ENCODE data around the gene SNX27.

Gene SNX27

DNA sequence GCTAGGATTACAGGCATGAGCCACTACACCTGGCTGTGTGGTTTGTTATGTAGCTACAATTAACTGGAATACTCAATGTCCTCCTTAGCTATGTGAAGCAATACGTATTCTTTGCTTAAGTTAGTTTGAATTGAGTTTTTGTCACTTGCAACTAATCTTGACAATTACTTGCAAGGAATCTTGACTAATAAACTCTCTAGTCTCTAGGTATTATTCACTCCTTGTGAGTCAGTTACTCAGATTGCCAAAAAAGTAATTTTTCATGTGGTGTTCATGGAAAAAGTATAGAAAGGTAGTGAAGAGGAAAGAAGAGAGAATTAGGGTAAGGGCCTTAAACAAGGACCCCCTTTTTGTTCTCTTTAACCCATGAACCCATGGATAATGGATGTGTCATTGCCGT is 7.6 kb upstream of the SNX27 start:
- no peaks in the 10 kb centered on the region for H3K4me1 ChIP-seq (ENCODE audit: control insufficient read depth in 1 of 2, insufficient read depth in 2 of 2, low read length in 2 of 2)
- no peak overlapping the region for H3K27ac ChIP-seq (ENCODE audit: low read length)
- H3K4me3 ChIP-seq (ENCODE audit: low read depth in 1 of 2, low read length in 2 of 2): no peak overlapping the region
- H3K9me3 ChIP-seq (ENCODE audit: control insufficient read depth in 1 of 2, low read length in 2 of 2): no peaks in the 10 kb centered on the region
- no peaks in the 10 kb centered on the region for H3K27me3 ChIP-seq (ENCODE audit: low read depth, low read length)
- H3K36me3 ChIP-seq (ENCODE audit: control insufficient read depth in 1 of 2, insufficient read depth in 2 of 2, low read length in 2 of 2): no peaks in the 10 kb centered on the region

DNA sequence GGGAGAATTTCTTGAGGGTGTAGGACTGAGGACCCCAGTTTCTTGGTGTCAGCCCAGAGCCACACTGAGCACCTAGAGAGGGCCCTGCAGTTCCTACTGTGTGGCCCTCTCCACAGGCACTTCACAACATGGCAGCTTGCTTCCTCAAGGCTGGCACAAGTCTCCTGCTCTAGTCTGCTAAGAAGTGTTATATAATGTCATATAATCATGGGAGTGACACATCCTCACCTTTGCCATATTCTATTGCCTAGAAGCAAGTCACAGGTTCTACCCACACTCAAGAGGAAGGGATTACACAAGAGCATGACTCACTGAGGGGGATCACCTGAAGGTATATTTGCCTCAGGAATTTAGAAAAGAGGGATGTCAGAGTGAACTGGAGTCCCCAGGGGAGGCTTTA is 5.5 kb upstream of the SNX27 start:
- Histone ChIP-seq H3K36me3 (ENCODE audit: control insufficient read depth in 1 of 2, insufficient read depth in 2 of 2, low read length in 2 of 2) (no peaks in the 10 kb centered on the region), H3K4me1 (ENCODE audit: control insufficient read depth in 1 of 2, insufficient read depth in 2 of 2, low read length in 2 of 2) (no peaks in the 10 kb centered on the region), H3K9me3 (ENCODE audit: control insufficient read depth in 1 of 2, low read length in 2 of 2) (no peaks in the 10 kb centered on the region), H3K27me3 (ENCODE audit: low read depth, low read length) (no peaks in the 10 kb centered on the region), H3K4me3 (ENCODE audit: low read depth in 1 of 2, low read length in 2 of 2) (no peak overlapping the region), H3K27ac (ENCODE audit: low read length) (no peak overlapping the region)

DNA sequence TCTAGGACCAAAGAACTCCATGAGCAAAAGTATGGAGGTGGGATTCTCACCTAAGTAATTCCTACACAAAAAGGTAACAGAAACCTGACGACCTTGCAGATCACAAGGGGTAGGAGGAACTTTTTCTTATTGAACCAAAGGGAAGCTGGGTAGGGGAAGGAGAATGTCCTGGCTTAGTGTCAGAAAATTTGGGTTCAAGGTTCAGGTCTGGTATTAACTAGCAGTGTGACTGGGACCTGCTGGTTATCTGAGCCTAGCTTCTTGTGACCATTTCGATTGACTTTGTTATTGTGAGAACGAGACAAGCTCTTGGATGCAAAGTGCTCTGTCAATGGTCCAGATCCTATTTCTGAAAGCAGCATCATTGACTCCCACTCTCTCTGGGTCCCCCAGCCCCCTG is 5.0 kb upstream of the SNX27 start:
- no peaks in the 10 kb centered on the region for H3K9me3 ChIP-seq (ENCODE audit: control insufficient read depth in 1 of 2, low read length in 2 of 2)
- H3K4me3 ChIP-seq (ENCODE audit: low read depth in 1 of 2, low read length in 2 of 2): no peak overlapping the region
- no peaks in the 10 kb centered on the region for H3K27me3 ChIP-seq (ENCODE audit: low read depth, low read length)
- H3K27ac ChIP-seq (ENCODE audit: low read length): no peak overlapping the region
- H3K36me3 ChIP-seq (ENCODE audit: control insufficient read depth in 1 of 2, insufficient read depth in 2 of 2, low read length in 2 of 2): no peaks in the 10 kb centered on the region
- H3K4me1 ChIP-seq (ENCODE audit: control insufficient read depth in 1 of 2, insufficient read depth in 2 of 2, low read length in 2 of 2): no peaks in the 10 kb centered on the region

DNA sequence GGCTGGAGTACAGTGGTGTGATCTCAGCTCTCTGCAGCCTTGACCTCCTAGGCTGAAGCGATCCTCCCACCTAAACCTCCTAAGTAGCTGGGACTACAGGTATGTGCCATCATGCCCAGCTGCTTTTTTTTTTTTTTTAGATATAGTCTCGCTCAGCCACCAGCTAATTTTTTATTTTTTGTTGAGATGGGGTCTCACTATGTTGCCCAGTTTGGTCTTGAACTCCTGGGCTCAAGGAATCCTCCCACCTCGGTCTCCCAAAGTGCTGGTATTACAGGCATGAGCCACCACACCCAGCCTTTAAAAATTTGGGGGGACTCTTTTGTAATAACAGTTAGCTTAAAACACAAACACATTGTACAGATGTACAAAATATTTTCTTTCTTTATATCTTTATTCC is 1.7 kb upstream of the SNX27 start:
- H3K27ac ChIP-seq (ENCODE audit: low read length): no peak overlapping the region
- H3K4me3 ChIP-seq (ENCODE audit: low read depth in 1 of 2, low read length in 2 of 2): no peak overlapping the region
- H3K27me3 ChIP-seq (ENCODE audit: low read depth, low read length): no peaks in the 10 kb centered on the region
- peaks cover 0 to 16% of the 10 kb centered on the region in 2 donors for H3K4me1 ChIP-seq (ENCODE audit: control insufficient read depth in 1 of 2, insufficient read depth in 2 of 2, low read length in 2 of 2)
- H3K9me3 ChIP-seq (ENCODE audit: control insufficient read depth in 1 of 2, low read length in 2 of 2): no peaks in the 10 kb centered on the region
- H3K36me3 ChIP-seq (ENCODE audit: control insufficient read depth in 1 of 2, insufficient read depth in 2 of 2, low read length in 2 of 2): no peaks in the 10 kb centered on the region

DNA sequence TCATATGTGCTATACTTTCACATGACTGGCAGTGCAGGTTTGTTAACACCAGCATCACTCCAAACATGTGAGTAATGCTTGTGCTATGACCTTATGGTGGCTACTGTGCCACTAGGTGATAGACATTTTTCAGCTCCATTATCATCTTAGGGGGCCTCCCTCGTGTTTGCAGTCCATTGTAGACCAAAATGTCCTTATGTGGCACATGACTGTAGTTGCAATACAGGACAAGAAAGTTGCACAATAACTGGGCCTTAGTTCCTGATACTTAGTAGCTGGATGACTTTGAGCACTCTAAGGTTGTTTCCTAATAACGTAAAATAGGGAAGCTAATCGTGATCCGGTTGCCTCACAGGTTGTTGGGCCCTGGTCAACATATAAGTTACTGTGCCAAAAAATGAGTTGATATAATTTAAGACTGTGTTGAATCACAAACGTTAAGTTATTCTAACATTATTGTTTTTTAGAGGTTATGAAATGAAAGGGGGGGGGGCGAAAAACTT is 511 bp upstream of the SNX27 start:
- H3K4me1 ChIP-seq (ENCODE audit: control insufficient read depth in 1 of 2, insufficient read depth in 2 of 2, low read length in 2 of 2): peaks cover 0 to 19% of the 10 kb centered on the region in 2 donors
- peak overlapping the region in 1 of 2 donors; percentile 92 for H3K4me3 ChIP-seq (ENCODE audit: low read depth in 1 of 2, low read length in 2 of 2)
- no peaks in the 10 kb centered on the region for H3K27me3 ChIP-seq (ENCODE audit: low read depth, low read length)
- peak overlapping the region; percentile 67 for H3K27ac ChIP-seq (ENCODE audit: low read length)
- no peaks in the 10 kb centered on the region for H3K36me3 ChIP-seq (ENCODE audit: control insufficient read depth in 1 of 2, insufficient read depth in 2 of 2, low read length in 2 of 2)
- H3K9me3 ChIP-seq (ENCODE audit: control insufficient read depth in 1 of 2, low read length in 2 of 2): no peaks in the 10 kb centered on the region

DNA sequence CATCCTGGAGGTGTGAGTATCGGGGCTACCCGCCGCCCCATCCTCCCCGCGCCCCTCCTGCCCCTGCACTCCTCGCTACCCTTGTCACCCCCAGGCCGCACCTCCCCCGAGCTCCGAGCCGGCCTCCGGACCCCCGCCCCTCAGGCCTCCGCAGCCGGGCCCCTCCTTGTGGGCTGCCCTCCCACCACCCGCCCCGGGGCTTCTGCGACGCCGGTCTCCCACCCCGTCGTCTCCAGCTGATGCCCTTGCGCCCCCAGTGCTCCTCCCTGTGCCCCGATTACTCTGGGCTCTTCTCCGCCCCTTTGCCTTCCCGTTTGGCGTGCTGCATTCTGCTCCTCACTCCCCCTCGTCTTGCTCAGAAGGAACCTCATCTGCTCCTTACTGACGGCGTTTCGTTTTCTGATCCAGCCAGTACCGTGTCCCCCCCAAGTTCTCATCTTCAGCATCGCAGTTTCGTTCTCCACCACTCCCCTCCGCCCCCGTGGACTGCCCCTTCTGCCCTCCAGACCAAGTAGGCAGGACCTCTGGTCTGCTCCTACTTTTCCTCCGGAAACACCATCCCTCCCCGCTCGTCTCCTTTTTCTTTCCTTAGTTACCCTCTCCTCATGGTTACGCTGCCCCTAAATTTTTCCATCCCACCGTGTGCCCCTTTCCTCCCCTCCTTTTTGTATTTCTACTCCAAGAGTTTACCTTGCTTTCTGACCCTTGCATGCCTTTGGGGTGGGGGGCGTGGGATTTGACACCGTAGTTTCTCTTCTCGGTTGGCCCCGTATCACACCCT is 841 bp downstream of the SNX27 start:
- Histone ChIP-seq H3K9me3 (ENCODE audit: control insufficient read depth in 1 of 2, low read length in 2 of 2) (no peaks in the 10 kb centered on the region), H3K27ac (ENCODE audit: low read length) (peak overlapping the region; percentile 79), H3K4me3 (ENCODE audit: low read depth in 1 of 2, low read length in 2 of 2) (peak overlapping the region; percentile 92 to 95), H3K27me3 (ENCODE audit: low read depth, low read length) (no peaks in the 10 kb centered on the region), H3K36me3 (ENCODE audit: control insufficient read depth in 1 of 2, insufficient read depth in 2 of 2, low read length in 2 of 2) (no peaks in the 10 kb centered on the region), H3K4me1 (ENCODE audit: control insufficient read depth in 1 of 2, insufficient read depth in 2 of 2, low read length in 2 of 2) (peaks cover 0 to 30% of the 10 kb centered on the region in 2 donors)

DNA sequence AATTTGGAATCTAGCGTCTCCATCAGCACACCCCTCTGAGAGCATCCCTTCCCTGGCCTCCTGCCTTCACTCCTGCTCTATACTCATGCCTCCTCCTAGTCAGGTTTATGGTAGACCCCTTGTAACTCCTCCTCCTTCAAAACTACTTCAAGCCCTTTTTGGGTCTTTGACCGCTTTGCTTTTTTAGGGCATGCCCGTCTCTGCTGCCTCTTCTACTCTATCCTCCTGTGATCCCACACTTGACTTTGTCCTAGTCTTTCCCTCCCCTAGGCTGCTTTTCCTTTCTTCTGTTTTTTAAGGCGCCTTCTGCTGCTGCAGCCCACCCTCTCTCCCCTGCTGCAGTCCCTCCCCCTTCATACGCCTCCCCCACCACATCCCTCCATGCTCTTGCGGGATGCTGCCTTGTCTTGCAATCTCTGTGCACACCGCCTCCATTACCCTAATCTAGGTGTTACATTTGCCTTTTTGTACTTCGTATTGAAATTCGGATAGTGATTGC is 1.5 kb downstream of the SNX27 start:
- H3K4me3 ChIP-seq (ENCODE audit: low read depth in 1 of 2, low read length in 2 of 2): peak overlapping the region; percentile 92 to 95
- H3K27me3 ChIP-seq (ENCODE audit: low read depth, low read length): no peaks in the 10 kb centered on the region
- no peaks in the 10 kb centered on the region for H3K36me3 ChIP-seq (ENCODE audit: control insufficient read depth in 1 of 2, insufficient read depth in 2 of 2, low read length in 2 of 2)
- peak overlapping the region; percentile 79 for H3K27ac ChIP-seq (ENCODE audit: low read length)
- peaks cover 0 to 30% of the 10 kb centered on the region in 2 donors for H3K4me1 ChIP-seq (ENCODE audit: control insufficient read depth in 1 of 2, insufficient read depth in 2 of 2, low read length in 2 of 2)
- no peaks in the 10 kb centered on the region for H3K9me3 ChIP-seq (ENCODE audit: control insufficient read depth in 1 of 2, low read length in 2 of 2)

DNA sequence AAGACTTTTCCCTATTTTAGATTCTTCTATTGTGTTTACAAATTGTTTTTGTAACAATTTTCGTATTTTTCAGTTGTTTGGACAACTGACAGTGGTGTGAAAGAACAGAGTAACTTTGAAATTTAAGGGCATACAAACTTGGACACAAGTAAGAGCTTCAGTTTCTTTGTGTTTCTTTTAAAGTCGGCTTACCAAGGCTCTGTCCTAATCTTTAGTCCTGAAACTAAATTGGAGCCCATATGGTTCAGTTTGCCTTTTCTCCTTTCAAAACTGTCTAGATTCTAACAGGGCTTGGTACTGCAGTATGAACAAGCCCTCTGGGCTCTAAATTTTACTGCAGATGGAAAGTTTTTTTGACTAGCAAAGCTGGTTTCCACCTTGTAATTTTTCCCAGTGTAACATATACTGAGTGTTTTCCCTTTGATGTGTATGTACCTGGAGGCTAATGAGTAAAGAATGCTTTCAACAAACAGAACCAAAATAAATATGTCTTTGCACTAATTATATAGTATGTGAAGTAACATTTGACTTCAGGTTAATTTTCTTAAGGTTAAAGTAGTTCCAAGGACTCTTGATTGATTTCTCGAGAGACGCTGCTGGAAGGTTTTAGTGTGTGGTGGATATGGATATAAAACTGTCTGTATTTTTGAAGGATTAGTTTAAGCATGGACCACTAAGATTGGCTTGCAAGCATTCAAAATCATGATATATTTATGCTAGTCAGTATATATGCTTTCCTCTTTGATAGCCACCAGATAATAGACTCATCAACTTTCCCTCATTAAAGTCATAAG is 4.1 kb downstream of the SNX27 start:
- Histone ChIP-seq H3K27me3 (ENCODE audit: low read depth, low read length) (no peaks in the 10 kb centered on the region), H3K36me3 (ENCODE audit: control insufficient read depth in 1 of 2, insufficient read depth in 2 of 2, low read length in 2 of 2) (no peaks in the 10 kb centered on the region), H3K9me3 (ENCODE audit: control insufficient read depth in 1 of 2, low read length in 2 of 2) (no peaks in the 10 kb centered on the region), H3K4me1 (ENCODE audit: control insufficient read depth in 1 of 2, insufficient read depth in 2 of 2, low read length in 2 of 2) (peaks cover 9 to 49% of the 10 kb centered on the region in 2 donors), H3K4me3 (ENCODE audit: low read depth in 1 of 2, low read length in 2 of 2) (no peak overlapping the region), H3K27ac (ENCODE audit: low read length) (no peak overlapping the region)

DNA sequence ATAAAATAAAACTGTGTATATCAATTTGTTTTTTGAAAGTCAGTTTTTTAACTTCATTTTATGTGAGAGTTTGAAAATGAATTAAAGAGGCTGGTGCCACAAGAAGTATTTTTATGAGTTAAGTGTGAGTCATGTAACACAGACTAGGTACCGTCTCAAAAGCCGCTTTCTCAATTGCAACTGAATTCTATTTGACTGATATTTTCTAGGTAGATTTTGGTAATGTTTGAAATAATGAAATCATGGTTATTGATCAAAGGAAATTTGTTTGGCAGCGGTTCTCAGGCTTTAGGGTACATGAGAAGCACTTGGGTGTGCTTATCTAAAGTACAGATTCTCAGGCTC is 4.6 kb downstream of the SNX27 start:
- Histone ChIP-seq H3K9me3 (ENCODE audit: control insufficient read depth in 1 of 2, low read length in 2 of 2) (no peaks in the 10 kb centered on the region), H3K4me3 (ENCODE audit: low read depth in 1 of 2, low read length in 2 of 2) (no peak overlapping the region), H3K4me1 (ENCODE audit: control insufficient read depth in 1 of 2, insufficient read depth in 2 of 2, low read length in 2 of 2) (peaks cover 12 to 55% of the 10 kb centered on the region in 2 donors), H3K36me3 (ENCODE audit: control insufficient read depth in 1 of 2, insufficient read depth in 2 of 2, low read length in 2 of 2) (no peaks in the 10 kb centered on the region), H3K27ac (ENCODE audit: low read length) (no peak overlapping the region), H3K27me3 (ENCODE audit: low read depth, low read length) (no peaks in the 10 kb centered on the region)

DNA sequence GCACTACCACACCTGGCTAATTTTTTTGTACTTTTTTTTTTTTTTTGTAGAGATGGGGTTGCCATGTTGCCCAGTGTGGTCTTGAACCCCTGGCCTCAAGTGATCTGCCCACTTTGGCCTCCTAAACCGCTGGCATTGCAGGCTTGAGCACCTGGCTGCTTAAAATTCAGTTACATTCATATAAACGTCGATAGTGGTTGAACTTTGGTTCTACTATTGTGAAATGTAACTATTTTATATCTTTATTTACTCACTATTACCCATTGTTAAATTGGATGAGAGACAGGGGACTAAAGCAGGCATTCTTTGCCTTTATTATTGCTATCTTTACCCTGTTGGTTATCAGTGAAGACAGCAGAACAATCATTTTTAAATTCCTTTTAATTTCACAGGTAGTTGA is 6.2 kb downstream of the SNX27 start:
- no peaks in the 10 kb centered on the region for H3K9me3 ChIP-seq (ENCODE audit: control insufficient read depth in 1 of 2, low read length in 2 of 2)
- no peak overlapping the region for H3K4me3 ChIP-seq (ENCODE audit: low read depth in 1 of 2, low read length in 2 of 2)
- H3K27ac ChIP-seq (ENCODE audit: low read length): no peak overlapping the region
- no peaks in the 10 kb centered on the region for H3K27me3 ChIP-seq (ENCODE audit: low read depth, low read length)
- peaks cover 12 to 64% of the 10 kb centered on the region in 2 donors for H3K4me1 ChIP-seq (ENCODE audit: control insufficient read depth in 1 of 2, insufficient read depth in 2 of 2, low read length in 2 of 2)
- no peaks in the 10 kb centered on the region for H3K36me3 ChIP-seq (ENCODE audit: control insufficient read depth in 1 of 2, insufficient read depth in 2 of 2, low read length in 2 of 2)

DNA sequence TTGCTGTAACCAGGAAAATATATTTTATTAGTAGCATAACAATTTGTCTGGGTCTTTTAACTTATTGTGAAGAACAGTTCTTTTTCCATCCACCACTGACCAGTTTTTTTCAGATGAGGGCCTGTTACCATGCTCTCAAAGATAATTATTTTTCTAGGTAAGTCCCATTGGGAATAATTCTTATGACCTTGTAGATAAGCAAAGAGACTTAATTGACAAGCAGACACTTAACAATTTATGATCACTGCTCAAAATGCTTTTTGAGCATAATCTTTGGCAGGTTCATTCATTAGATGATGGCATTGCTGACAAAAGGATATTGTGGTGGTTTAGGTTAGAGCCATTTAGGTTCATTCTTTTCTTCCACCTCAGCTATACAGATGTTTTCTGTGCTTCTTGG is 6.6 kb downstream of the SNX27 start:
- Histone ChIP-seq H3K9me3 (ENCODE audit: control insufficient read depth in 1 of 2, low read length in 2 of 2) (no peaks in the 10 kb centered on the region), H3K4me1 (ENCODE audit: control insufficient read depth in 1 of 2, insufficient read depth in 2 of 2, low read length in 2 of 2) (peaks cover 12 to 60% of the 10 kb centered on the region in 2 donors), H3K27ac (ENCODE audit: low read length) (no peak overlapping the region), H3K36me3 (ENCODE audit: control insufficient read depth in 1 of 2, insufficient read depth in 2 of 2, low read length in 2 of 2) (no peaks in the 10 kb centered on the region), H3K27me3 (ENCODE audit: low read depth, low read length) (no peaks in the 10 kb centered on the region), H3K4me3 (ENCODE audit: low read depth in 1 of 2, low read length in 2 of 2) (no peak overlapping the region)
